GM21360 (cell line): ENCODE data around the gene SHISA9.

Experiments used
- ATAC-seq: cut with Tn5 transposase; IDR thresholded peaks from one replicate; pipeline ENCODE4 v1.9.1; 2021; ENCODE audit warnings: mild to moderate bottlenecking, moderate library complexity; ENCODE audit not compliant: unreplicated experiment

SHISA9 gene

DNA sequence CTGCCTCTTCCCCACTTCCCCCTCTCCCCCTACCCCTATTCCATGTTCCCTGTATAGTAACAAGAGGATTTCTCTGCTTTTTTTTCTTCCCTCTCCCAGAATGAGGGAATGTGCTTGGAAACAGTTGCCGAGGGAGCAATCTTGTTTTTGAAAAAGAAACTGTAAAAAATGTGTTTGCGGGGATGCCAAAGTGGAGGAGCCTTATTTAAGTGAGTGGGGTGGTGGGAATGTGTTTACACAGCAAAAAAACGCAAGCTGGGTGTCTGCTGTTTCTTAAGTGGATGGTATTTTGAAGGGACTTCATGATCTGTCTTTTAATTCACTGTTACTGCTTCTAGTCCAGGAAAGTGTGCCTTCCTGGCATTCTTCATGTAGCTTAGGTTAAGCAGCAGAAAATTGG is 254.4 kb downstream of the SHISA9 start:
- ATAC-seq = no peak

DNA sequence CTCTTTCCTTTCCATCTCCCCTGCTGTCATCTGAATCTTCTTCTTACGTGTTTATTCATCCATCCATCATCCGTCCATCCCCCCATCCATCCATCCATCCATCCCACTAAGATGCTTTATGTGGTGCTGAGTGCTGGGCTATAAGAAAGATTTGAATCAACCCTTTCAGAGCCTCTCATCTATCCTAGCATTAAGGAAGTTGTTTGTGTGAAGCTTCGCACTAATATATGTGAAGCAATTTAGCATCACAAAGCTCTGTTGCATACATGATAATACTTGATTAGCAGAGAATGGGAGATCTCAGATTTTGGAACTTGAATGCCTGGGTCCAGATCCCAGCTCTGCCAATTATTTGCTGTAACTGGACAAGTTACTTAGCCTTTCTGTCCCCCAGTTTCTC is 255.7 kb downstream of the SHISA9 start:
- ATAC-seq = no peak

DNA sequence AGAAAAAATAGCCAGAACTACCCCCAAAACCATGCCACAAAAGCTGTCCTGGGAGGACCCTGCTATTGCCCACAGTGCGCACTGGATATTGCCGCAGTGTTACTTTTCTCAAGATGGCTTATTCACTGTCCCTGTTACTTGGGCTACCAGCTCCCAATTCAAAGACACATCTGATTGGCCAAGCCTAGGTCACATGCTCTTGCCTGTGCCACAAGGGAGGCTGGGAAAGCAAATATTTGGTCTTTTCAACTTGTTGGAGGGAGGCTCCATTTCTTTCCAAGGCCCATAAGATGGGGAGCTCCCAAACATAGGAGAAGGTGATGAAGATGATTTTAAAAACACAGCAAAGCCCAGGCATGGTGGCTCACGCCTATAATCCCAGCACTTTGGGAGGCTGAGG is 257.0 kb downstream of the SHISA9 start:
- ATAC-seq = no peak

DNA sequence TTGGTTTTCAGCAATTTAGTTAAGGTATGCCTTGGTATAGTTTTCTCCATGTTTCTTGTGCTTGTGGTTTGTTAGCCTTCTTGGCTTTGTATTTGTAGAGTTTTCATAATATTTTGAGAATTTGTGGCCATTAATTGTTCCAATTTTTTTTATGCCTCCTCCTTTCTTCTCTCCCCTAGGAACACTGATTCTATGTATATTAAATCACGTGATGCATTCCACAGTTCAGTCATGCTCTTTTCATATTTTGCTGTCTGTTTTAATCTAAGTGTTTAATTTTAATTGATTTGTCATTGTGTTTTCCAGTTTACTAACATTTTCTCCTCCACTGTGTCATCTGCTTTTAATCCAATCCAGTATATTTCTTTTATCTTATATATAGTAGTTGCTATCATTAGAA is 263.6 kb downstream of the SHISA9 start:
- no peak for ATAC-seq

- ATAC-seq = no peak
Measured at GRCh38 chr16:13168091-13168572, 266.7 kb downstream of the SHISA9 start.

DNA sequence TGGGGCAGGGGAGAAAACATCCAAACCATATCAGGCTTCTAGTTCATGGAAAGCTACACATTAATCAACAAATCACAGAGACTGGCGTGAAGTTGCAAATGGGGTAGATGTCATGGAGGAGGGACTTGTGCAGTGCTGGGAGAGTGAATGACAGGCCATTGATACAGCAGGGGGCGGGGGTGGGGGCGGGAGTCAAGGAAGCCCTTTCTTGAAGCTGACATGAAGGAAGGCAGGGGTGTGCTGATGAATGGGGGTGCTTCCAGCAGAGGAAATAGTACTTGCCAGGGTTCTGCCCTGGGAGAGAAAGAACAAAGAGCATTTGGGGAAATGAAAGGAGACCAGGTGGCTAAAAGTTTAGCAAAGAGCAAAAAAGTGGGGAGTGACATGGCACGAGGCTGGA is 269.9 kb downstream of the SHISA9 start:
- no peak for ATAC-seq

DNA sequence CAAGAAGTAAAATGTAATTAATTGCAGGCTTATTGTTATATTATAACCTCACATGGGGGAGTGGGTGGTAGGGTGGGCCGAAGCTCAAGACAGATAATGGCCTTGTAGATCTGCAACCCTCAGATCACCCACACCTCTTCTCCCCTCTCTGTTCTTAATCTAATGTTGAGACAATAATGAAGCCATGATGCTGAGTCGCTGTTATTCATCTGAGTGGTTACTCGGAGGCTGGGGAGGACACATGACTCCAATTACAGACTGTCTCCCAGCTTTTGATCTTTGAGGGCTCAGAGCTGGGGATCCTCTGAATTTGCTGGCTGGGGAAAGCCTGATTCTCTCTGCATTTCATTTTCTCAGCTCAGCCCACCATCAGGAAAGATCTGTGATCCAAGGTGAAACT is 275.3 kb downstream of the SHISA9 start:
- ATAC-seq = no peak

DNA sequence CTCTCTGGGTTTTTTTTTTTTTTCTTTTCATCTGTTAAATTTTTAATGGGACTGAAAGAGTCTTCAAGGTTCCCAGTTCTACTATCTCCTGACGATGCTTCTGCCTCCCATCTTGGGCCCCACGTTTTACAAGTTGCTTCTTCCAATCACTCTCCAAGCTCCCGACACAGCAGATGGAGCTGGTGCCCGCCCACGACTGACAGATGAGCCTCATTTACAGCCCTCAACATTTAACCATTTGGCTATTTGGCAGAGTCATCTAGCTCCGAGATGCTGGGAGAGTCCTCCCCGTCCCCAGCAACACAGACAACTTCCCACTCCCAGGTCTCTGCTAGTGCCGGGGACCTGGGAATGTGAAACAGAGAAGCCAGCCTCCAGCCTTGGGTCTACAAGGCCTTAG is 276.9 kb downstream of the SHISA9 start:
- ATAC-seq = no peak

- no peak for ATAC-seq
Measured at GRCh38 chr16:13181432-13181831, 280.0 kb downstream of the SHISA9 start.

- ATAC-seq = no peak
Measured at GRCh38 chr16:13186813-13187212, 285.4 kb downstream of the SHISA9 start.

DNA sequence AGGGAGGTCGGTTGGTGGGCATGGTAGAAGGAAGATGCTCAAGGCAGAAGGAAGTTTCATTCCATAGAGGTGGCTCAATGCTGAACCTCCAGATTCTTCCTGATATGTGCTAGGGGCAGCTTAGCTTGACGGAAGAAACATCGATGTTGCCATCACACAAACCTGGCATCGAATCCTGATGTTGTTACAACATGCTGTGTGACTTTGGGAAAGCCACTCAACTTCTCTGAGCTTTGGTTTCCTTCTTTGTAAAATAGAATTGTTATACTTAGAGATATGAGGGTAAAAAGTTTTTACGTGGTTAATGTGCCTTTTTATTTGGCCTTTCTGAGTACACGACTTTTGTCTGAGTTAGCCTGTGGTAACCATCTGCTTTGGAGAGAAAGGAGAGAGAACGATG is 287.9 kb downstream of the SHISA9 start:
- ATAC-seq = no peak

GRCh38 chr16:13193721-13194120 is 292.3 kb downstream of the SHISA9 start:
- no peak for ATAC-seq

GRCh38 chr16:13194766-13195165 is 293.4 kb downstream of the SHISA9 start:
- ATAC-seq = no peak

GRCh38 chr16:13203725-13204124 is 302.3 kb downstream of the SHISA9 start:
- no peak for ATAC-seq

DNA sequence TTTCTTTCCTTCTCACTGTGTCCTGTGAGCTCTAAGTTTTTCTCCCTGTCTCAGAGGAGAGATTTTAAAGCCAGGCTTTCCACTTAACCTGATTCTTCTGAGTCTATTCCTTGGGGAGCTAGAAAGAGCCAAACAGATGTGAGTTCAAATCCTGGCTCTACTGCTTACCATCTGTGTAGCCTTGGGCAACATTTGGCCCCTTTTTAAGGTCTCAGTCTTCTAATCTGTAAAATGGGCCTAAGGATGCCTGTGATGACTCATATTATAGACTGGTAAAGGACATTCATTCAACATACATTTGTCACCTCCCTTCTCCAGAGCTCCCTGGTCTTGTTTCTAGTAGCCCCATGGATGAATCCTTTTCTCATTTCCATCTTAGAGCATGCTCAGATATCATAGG is 304.0 kb downstream of the SHISA9 start:
- no peak for ATAC-seq

GRCh38 chr16:13206606-13207005 is 305.2 kb downstream of the SHISA9 start:
- ATAC-seq = no peak

DNA sequence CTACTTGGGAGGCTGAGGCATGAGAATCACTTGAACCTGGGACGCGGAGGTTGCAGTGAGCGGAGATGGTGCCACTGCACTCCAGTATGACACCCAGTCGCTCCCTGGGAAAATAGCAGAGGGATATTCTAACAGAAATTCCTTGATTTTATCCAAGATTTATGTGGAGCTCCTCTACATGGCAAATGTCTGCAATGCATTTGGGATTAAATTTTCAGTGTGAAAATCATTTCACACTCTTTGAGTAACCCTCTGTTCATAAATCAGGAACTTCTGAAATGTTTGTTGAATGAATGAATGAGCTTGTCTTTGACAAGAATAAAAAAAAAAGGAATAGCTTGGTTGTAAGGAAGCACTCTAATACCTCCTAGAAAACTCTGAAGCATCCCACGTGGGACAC is 305.8 kb downstream of the SHISA9 start:
- ATAC-seq = no peak

DNA sequence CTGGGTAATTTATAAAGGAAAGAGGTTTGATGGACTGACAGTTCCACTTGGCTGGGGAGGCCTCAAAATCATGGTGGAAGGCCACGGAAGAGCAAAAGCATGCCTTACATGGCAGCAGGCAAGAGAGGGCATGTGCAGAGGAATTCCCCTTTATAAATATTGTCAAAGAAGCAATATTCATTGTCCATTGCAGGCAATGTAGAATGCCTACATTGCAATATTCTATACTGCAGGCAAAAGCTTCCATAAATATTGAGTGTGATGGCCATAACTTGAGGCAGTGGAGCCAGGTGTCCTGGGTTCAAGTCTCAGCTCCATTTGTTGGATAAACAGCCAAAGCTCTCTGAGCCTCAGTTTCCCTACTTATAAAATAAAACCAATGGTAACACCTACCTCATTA is 322.3 kb downstream of the SHISA9 start:
- no peak for ATAC-seq

DNA sequence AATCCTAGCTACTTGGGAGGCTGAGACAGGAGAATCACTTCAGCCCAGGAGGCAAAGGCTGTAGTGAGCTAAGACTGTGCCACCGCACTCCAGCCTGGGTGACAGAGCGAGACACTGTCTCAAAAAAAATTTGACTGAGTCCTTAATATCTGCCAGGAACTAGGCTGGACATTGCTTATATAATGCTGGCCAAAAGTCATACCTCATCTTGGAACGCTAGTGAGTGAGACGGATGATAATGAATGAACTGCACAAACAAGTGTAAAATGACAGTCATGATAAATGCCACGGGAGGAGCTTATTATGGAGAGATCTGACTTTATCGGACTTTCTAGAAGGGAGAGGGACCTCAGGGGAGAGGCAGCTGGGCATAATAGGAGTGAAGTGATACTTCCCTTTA is 327.6 kb downstream of the SHISA9 start:
- no peak for ATAC-seq

- no peak for ATAC-seq
Measured at GRCh38 chr16:13231365-13231764, 330.0 kb downstream of the SHISA9 start.

- no peak for ATAC-seq
Measured at GRCh38 chr16:13234999-13235398, 333.6 kb downstream of the SHISA9 start.

- ATAC-seq = no peak
Measured at GRCh38 chr16:13236308-13236707, 334.9 kb downstream of the SHISA9 start.

DNA sequence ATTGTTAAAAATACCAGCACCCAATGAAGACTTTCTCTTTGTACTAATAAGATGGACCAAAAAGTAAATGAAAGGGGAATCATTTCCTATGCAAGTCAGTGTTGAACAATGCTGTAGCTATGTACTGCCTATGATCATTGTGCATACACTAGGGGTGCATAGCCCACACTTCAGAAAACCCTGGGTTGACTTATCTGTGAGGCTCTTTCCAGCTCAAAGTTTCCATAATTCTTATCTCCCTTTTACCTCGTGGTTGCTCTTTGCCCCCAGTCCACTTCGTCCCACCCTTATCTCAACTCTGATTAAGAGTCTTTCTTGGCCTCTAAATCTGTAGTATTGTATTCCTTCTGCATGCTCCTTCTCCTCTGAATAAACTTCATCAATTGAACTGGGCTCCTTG is 336.8 kb downstream of the SHISA9 start:
- no peak for ATAC-seq

GRCh38 chr16:13242201-13242600 is 340.8 kb downstream of the SHISA9 start:
- ATAC-seq = no peak
